HCT116 (cell line): Measurements from ENCODE around the gene ADAP2. TPM values are rescaled to one million over a fixed set of nuclear protein-coding genes. Genes with fewer than 3 reads are reported as not detected.

Experiments
- ATAC-seq: fragments of 200-7000 bp; cut with Tn5 transposase; 2 replicates; pipeline ENCODE4 v1.9.1; 2020; ENCODE audit warnings: mild to moderate bottlenecking, moderate library complexity
- BruUV-seq: library from RNA; stranded (reverse); fragments of 400-500 nt; replicated peaks from 2 replicates; lab custom pipeline; 2021; lab: Mats Ljungman, UMichigan
- CTCF ChIA-PET: fragments of 300-600 bp; sonication (Branson Sonifier 250); formaldehyde crosslinking; loops from one replicate; lab custom pipeline; 2021; ENCODE audit warnings: antibody characterized with exemption; lab: Charles Lee
- POLR2A ChIA-PET: fragments of 300-600, 350-600 bp; sonication (Branson Sonifier 250); formaldehyde crosslinking; loops from one replicate; lab custom pipeline; 2021; ENCODE audit warnings: antibody characterized with exemption; lab: Charles Lee
- RAD21 ChIA-PET, 2 experiments: fragments of 300-600 bp; sonication (Branson Sonifier 250); formaldehyde crosslinking; loops; one replicate each; lab custom pipeline; 2023; ENCODE audit warnings: low total read pairs in 2 of 2; ENCODE audit not compliant: uncharacterized antibody in 2 of 2, unreplicated experiment in 2 of 2, low non-redundant PET in 1 of 2; lab: Charles Lee
- DNase-seq: peaks from one replicate; pipeline ENCODE4 v3.0.0-alpha.2; 2010; ENCODE audit warnings: low read depth, low spot score
- H2AFZ ChIP-seq: fragments of 200-600 bp; shearing (Covaris generic), sonication (generic); 2 replicates; pipeline ENCODE4 v1.6.1; 2017; ENCODE audit warnings: low read depth, mixed run types, mixed read lengths, antibody characterized with exemption, low read length; ENCODE audit not compliant: poor library complexity, severe bottlenecking
- H3K27ac ChIP-seq: 2 replicates; pipeline ENCODE4 v1.5.1; 2012; ENCODE audit warnings: low read depth, low read length
- H3K27me3 ChIP-seq: fragments of 200-600 bp; sonication (generic); 2 replicates; pipeline ENCODE4 v1.6.1; 2016; ENCODE audit warnings: mixed run types, low read length, mixed read lengths; ENCODE audit not compliant: insufficient read depth
- H3K36me3 ChIP-seq, 2 experiments: fragments of 200-500 bp in 1 of 2; fragments of 200-600 bp in 1 of 2; sonication (Bioruptor generic) in 1 of 2; sonication (generic) in 1 of 2; 2 replicates each; pipeline versions ENCODE4 v1.5.1 to v1.6.1; 2014 to 2016; ENCODE audit warnings: low read length in 2 of 2, inconsistent platforms in 1 of 2, mixed read lengths in 1 of 2, mixed run types in 1 of 2; ENCODE audit not compliant: insufficient read depth in 2 of 2, control insufficient read depth in 1 of 2
- H3K4me1 ChIP-seq, 2 experiments: fragments of 200-600 bp in 1 of 2; sonication (generic) in 1 of 2; 2 replicates each; pipeline versions ENCODE4 v1.5.1 to v1.6.1; 2012 to 2017; ENCODE audit warnings: low read length in 2 of 2, inconsistent platforms in 1 of 2, mild to moderate bottlenecking in 1 of 2, mixed read lengths in 1 of 2, mixed run types in 1 of 2, moderate library complexity in 1 of 2; ENCODE audit not compliant: insufficient read depth in 2 of 2, control insufficient read depth in 1 of 2
- H3K4me2 ChIP-seq: fragments of 200-600 bp; sonication (generic); 2 replicates; pipeline ENCODE4 v1.6.1; 2017; ENCODE audit warnings: mixed run types, low read length, mixed read lengths
- H3K4me3 ChIP-seq, 2 experiments: fragments of 200-600 bp in 1 of 2; sonication (generic) in 1 of 2; replicated peaks in 1 of 2; 2 replicates each; pipeline ENCODE4 v1.5.1; 2011 to 2016; ENCODE audit warnings: low read length in 2 of 2, control low read depth in 1 of 2, low read depth in 1 of 2, mild to moderate bottlenecking in 1 of 2, mixed read lengths in 1 of 2, mixed run types in 1 of 2
- H3K79me2 ChIP-seq: fragments of 200-600 bp; sonication (generic); 2 replicates; pipeline ENCODE4 v1.6.1; 2017; ENCODE audit warnings: mild to moderate bottlenecking, mixed run types, low read length, moderate library complexity, mixed read lengths; ENCODE audit not compliant: insufficient read depth
- H3K9ac ChIP-seq: fragments of 200-600 bp; sonication (generic); 2 replicates; pipeline ENCODE4 v1.6.1; 2016; ENCODE audit warnings: low read length, mixed read lengths
- H3K9me2 ChIP-seq: fragments of 200-600 bp; sonication (generic), shearing (Covaris generic); 2 replicates; pipeline ENCODE4 v1.6.1; 2017; ENCODE audit warnings: mixed run types, mild to moderate bottlenecking, moderate library complexity; ENCODE audit not compliant: insufficient read depth
- H3K9me3 ChIP-seq, 2 experiments: fragments of 200-500 bp in 1 of 2; fragments of 200-600 bp in 1 of 2; sonication (Bioruptor generic) in 1 of 2; sonication (generic) in 1 of 2; 2 replicates each; pipeline ENCODE4 v1.6.1; 2014 to 2017; ENCODE audit warnings: low read length in 2 of 2, mixed read lengths in 2 of 2, inconsistent platforms in 1 of 2, low read depth in 1 of 2, mild to moderate bottlenecking in 1 of 2, mixed run types in 1 of 2, moderate library complexity in 1 of 2; ENCODE audit not compliant: control insufficient read depth in 1 of 2, insufficient read depth in 1 of 2
- H4K20me1 ChIP-seq: fragments of 200-600 bp; sonication (generic), shearing (Covaris generic); 2 replicates; pipeline ENCODE4 v1.6.1; 2017; ENCODE audit warnings: mixed run types, mild to moderate bottlenecking, moderate library complexity; ENCODE audit not compliant: insufficient read depth
- ATF3 ChIP-seq: IDR thresholded peaks from 2 replicates; pipeline ENCODE4 v1.6.1; 2012
- CBX3 ChIP-seq: IDR thresholded peaks from 2 replicates; pipeline ENCODE4 v1.6.1; 2012; ENCODE audit warnings: low read depth
- CEBPB ChIP-seq: IDR thresholded peaks from 2 replicates; pipeline ENCODE4 v1.6.1; 2012; ENCODE audit warnings: low read depth
- CTCF ChIP-seq, 3 experiments: fragments of 200-600 bp in 1 of 3; sonication (generic) in 1 of 3; IDR thresholded peaks in 2 of 3; conservative IDR thresholded peaks in 1 of 3; 2 replicates each; pipeline ENCODE4 v1.5.1; 2012 to 2017; ENCODE audit warnings: low read depth in 2 of 3, low read length in 2 of 3, antibody characterized with exemption in 1 of 3, borderline replicate concordance in 1 of 3, control low read depth in 1 of 3, mild to moderate bottlenecking in 1 of 3, mixed read lengths in 1 of 3, mixed run types in 1 of 3, moderate library complexity in 1 of 3; ENCODE audit not compliant: insufficient read depth in 1 of 3
- EGR1 ChIP-seq: IDR thresholded peaks from 2 replicates; pipeline ENCODE4 v1.6.1; 2012; ENCODE audit warnings: low read depth
- ELF1 ChIP-seq: IDR thresholded peaks from 2 replicates; pipeline ENCODE4 v1.6.1; 2012; ENCODE audit warnings: low read depth, borderline replicate concordance
- EZH2 ChIP-seq: fragments of 200-600 bp; sonication (generic); IDR thresholded peaks from 2 replicates; pipeline ENCODE4 v1.6.1; 2017; ENCODE audit warnings: antibody characterized with exemption, mixed run types
- EZH2phosphoT487 ChIP-seq: fragments of 200-600 bp; IDR thresholded peaks from 2 replicates; pipeline ENCODE4 v1.6.1; 2018; ENCODE audit warnings: antibody characterized with exemption, borderline replicate concordance
- FOSL1 ChIP-seq: IDR thresholded peaks from 2 replicates; pipeline ENCODE4 v1.6.1; 2012; ENCODE audit warnings: low read depth
- JUND ChIP-seq: IDR thresholded peaks from 2 replicates; pipeline ENCODE4 v1.6.1; 2012
- POLR2AphosphoS5 ChIP-seq: IDR thresholded peaks from 2 replicates; pipeline ENCODE4 v1.6.1; 2011; ENCODE audit warnings: mild to moderate bottlenecking, low read depth, low read length, moderate library complexity
- RAD21 ChIP-seq: IDR thresholded peaks from 2 replicates; pipeline ENCODE4 v1.6.1; 2012; ENCODE audit warnings: low read depth, mild to moderate bottlenecking
- REST ChIP-seq: IDR thresholded peaks from 2 replicates; pipeline ENCODE4 v1.6.1; 2012; ENCODE audit warnings: low read depth
- SIN3A ChIP-seq: IDR thresholded peaks from 2 replicates; pipeline ENCODE4 v1.6.1; 2012; ENCODE audit warnings: low read depth
- SP1 ChIP-seq: IDR thresholded peaks from 2 replicates; pipeline ENCODE4 v1.6.1; 2012; ENCODE audit warnings: low read depth
- TCF7L2 ChIP-seq: IDR thresholded peaks from 2 replicates; pipeline ENCODE4 v1.7.0; 2011; ENCODE audit warnings: borderline replicate concordance, inconsistent platforms; ENCODE audit not compliant: insufficient read depth, insufficient read length; ENCODE audit errors: extremely low read depth
- ZBTB33 ChIP-seq: IDR thresholded peaks from 2 replicates; pipeline ENCODE4 v1.6.1; 2011; ENCODE audit warnings: mild to moderate bottlenecking, low read length, moderate library complexity; ENCODE audit not compliant: insufficient replicate concordance; ENCODE audit errors: extremely low read depth
- ZFX ChIP-seq: fragments of 450-650 bp; IDR thresholded peaks from 2 replicates; pipeline ENCODE4 v1.6.1; 2017
- ZNF274 ChIP-seq: fragments of 200-500 bp; sonication (Bioruptor generic); IDR thresholded peaks from 2 replicates; pipeline ENCODE4 v1.6.1; 2014; ENCODE audit warnings: mild to moderate bottlenecking, low read depth, low read length, inconsistent platforms
- intact Hi-C: fragments of 100-400 bp; cut with micrococcal nuclease; formaldehyde crosslinking; loops from 2 replicates; pipeline ENCODE4 v1.10.0; 2022
- total RNA-seq: library from RNA; stranded (reverse); gene quantifications from one replicate; pipeline ENCODE4 v1.2.1, GENCODE V29; 2021; ENCODE audit not compliant: unreplicated experiment

The ADAP2 gene
- total RNA-seq, 1 experiment from 2014 or later, result 17.2 TPM

GRCh38 chr17:30950189-30950588, 28.4 kb downstream of the ADAP2 start:
- no peak overlapping the region for H2AFZ ChIP-seq
- BruUV-seq, result no TSS peak
- no peaks in the 10 kb centered on the region for H3K79me2 ChIP-seq
- no peak overlapping the region for H3K27ac ChIP-seq
- no peaks in the 10 kb centered on the region for H3K9me2 ChIP-seq
- no peak overlapping the region for H3K9ac ChIP-seq
- no peaks in the 10 kb centered on the region for H3K27me3 ChIP-seq
- ATAC-seq (no peak), DNase-seq (no peak)
- H3K9me3 ChIP-seq, result no peaks in the 10 kb centered on the region
- POLR2A ChIA-PET, result no interaction called here
- intact Hi-C loops, result no loop called here
- no peaks in the 10 kb centered on the region; a peak in 1 of 4 replicates for H3K4me1 ChIP-seq
- RAD21 ChIA-PET, result no interaction called here
- H3K4me2 ChIP-seq, result no peak overlapping the region
- TF ChIP-seq TCF7L2 (no peak), EGR1 (no peak), EZH2 (no peak), CTCF (IDR thresholded peaks at IDR 0.05 in 2 of 3, conservative IDR thresholded peaks at IDR 0.05 in 1 of 3; ENCODE audit: borderline replicate concordance in 1 of 3, insufficient read depth in 1 of 3, low read depth in 2 of 3, low read length in 2 of 3) (no peak), SP1 (no peak), POLR2AphosphoS5 (no peak), FOSL1 (no peak), REST (no peak), ZBTB33 (no peak), JUND (no peak), ELF1 (no peak), EZH2phosphoT487 (no peak), SIN3A (no peak), RAD21 (no peak), ZFX (no peak), CBX3 (no peak), CEBPB (no peak), ATF3 (no peak), ZNF274 (no peak)
- H3K4me3 ChIP-seq, result no peak overlapping the region
- CTCF ChIA-PET, result no interaction called here
- 0 out of 4 replicates have a peak, but pooled peaks cover 0 to 2% of the 10 kb centered on the region in 2 experiments for H3K36me3 ChIP-seq
- H4K20me1 ChIP-seq, result no peaks in the 10 kb centered on the region
